NCI-H1417 (cell line): ENCODE results near the gene CAPN10.

Experiments used
- DNase-seq, 3 experiments: peaks; one replicate each; lab custom pipeline; 2025; lab: John Stamatoyannopoulos, UW

CAPN10 gene

GRCh38 chr2:240574386-240575100 is 12.0 kb upstream of the CAPN10 start:
- DNase-seq, result no peak

GRCh38 chr2:240575101-240575965 is 11.2 kb upstream of the CAPN10 start:
- DNase-seq, result no peak

GRCh38 chr2:240576036-240576435 is 10.5 kb upstream of the CAPN10 start:
- DNase-seq, result no peak

- DNase-seq, result no peak
Measured at GRCh38 chr2:240576436-240577205, 9.9 kb upstream of the CAPN10 start.

GRCh38 chr2:240577281-240578109 is 9.0 kb upstream of the CAPN10 start:
- no peak for DNase-seq

GRCh38 chr2:240578110-240578450 is 8.5 kb upstream of the CAPN10 start:
- no peak for DNase-seq

GRCh38 chr2:240578488-240578887 is 8.0 kb upstream of the CAPN10 start:
- DNase-seq, result no peak

- no peak for DNase-seq
Measured at GRCh38 chr2:240579071-240579762, 7.3 kb upstream of the CAPN10 start.

- peak in 1 of 3 experiments; percentile 12 for DNase-seq
Measured at GRCh38 chr2:240579771-240580614, 6.5 kb upstream of the CAPN10 start.

GRCh38 chr2:240581811-240582210 is 4.7 kb upstream of the CAPN10 start:
- no peak for DNase-seq

- no peak for DNase-seq
Measured at GRCh38 chr2:240582781-240583180, 3.8 kb upstream of the CAPN10 start.

GRCh38 chr2:240583774-240584173 is 2.8 kb upstream of the CAPN10 start:
- no peak for DNase-seq

GRCh38 chr2:240584486-240585031 is 2.0 kb upstream of the CAPN10 start:
- DNase-seq, result no peak

- no peak for DNase-seq
Measured at GRCh38 chr2:240585101-240585500, 1.4 kb upstream of the CAPN10 start.

- DNase-seq, result no peak
Measured at GRCh38 chr2:240585681-240586197, 795 bp upstream of the CAPN10 start.

GRCh38 chr2:240586919-240587800 is 626 bp downstream of the CAPN10 start:
- DNase-seq, result peak; percentile 68 to 80 (median 69)

- no peak for DNase-seq
Measured at GRCh38 chr2:240588006-240588655, 1.6 kb downstream of the CAPN10 start.

GRCh38 chr2:240588669-240589068 is 2.1 kb downstream of the CAPN10 start:
- DNase-seq, result no peak
